HG03135 (cell line): ENCODE results near the gene PTPN14.
A peak's percentile ranks its signal among the peaks of the same experiment; 100 is the strongest.

Experiments used
- ATAC-seq: cut with Tn5 transposase; IDR thresholded peaks from one replicate; pipeline ENCODE4 v1.9.1; 2021; ENCODE audit warnings: mild to moderate bottlenecking, moderate library complexity; ENCODE audit not compliant: unreplicated experiment

PTPN14 gene

DNA sequence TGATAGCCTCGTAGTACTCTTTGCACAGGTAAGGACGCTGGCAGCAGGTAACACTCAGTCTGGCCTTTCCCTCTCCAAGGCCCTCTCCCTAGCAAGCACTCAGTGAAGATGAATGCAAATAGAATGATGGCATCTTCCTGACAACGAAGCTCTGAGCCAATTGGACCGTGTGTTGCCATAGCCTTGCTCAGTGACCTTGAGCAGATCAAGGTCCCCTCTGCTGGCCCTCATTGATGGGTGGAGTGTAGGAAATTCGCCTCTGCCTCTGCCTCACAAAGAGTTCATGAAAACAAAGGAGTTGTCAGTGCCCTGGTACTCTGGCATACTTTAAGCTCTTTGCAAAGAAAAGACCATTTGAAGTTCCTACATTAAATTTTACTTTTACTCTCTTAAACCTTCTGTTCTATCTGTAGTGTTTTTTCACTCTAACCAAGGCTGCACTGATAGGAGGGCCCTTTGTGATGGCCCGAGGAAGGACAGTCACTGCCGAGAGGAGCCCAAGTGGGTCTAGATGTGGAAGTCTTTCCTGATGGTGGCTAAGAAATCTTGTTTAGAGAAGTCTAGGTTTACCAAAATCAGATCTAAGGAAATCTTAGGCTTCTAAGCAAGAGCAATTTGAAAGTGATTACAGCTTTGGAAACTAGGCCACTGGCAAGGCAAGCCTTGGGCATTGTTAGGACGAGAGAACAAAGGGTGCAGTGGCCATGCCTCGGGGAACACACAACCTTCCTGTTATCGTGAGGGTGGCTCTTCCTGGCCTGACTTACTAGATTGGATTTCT lies 232.3 kb downstream of the PTPN14 start:
- ATAC-seq: no peak

DNA sequence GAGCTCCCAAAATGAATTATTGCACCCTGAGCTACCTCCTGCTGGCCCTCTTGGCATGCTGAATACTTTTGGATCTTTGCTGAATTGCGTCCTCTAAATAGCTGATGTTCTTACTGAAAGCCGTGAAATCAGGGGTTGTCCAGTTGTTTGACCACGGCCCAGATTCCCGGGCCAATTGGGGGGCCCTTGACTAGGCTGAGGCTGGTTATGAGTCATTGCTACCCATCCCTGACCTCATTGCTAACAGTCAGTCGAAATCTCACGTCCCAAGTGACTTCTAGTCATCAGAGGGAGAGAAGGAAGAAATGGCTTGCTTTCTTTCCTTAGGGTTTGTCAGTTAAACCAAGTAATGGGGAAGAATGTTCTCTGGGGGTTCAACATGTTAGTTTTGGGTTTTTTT lies 233.0 kb downstream of the PTPN14 start:
- no peak for ATAC-seq

DNA sequence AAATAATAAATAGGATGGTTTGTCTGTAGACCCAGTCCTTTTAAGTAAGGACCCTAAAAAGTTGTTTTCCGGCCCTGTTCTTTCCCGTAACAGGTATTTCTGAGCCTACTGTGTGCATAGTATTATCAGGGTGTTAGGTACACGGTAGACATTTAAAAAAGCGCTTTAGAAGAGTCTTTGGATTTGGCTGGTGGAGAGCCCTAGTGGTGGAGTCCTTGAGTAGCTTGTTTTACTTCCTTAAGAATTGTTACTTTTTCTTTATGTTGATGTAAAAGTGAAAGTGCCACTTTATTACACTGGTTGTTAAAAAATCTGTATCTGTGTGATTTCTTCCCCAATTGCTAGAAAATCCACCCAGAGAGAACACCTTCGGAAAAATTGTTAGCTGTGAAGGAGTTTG lies 233.7 kb downstream of the PTPN14 start:
- ATAC-seq: no peak

DNA sequence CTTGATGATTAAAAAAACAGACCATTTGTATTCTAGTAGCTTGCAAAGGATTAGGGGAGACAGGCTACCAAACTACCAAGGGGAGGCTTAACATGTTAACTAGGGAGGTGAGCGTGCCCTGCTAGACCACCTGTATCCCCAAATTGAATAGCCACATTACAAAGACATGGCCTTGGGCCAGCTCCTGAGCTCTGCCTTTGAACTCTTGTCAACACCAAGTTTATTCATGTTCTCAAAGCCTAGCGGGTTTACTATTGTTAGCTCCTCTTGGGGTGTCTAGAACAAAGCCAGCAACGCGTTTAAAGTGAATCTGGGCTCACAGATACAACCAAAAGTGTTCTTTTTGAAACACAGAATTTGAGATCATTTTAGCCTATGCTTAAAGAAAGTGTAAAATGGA lies 234.1 kb downstream of the PTPN14 start:
- ATAC-seq: no peak

DNA sequence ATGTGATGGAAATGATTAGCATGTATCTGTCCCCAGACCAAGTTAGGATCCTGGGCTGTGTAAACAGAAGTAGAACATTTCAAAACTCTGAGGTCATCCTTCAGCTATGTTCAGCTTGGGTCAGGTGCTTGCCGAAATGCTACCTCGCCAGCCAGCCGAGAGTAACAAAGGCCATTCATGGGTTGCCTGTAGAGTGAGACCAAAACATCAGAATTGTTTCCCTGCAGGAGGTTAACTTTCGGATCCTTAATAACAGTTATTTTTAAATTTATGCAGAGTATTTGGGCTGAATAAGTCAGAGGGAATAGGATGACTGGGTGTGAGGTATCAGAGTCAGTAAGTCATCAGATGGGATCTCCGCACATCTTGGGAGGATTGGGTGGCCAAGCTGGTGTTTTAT lies 234.8 kb downstream of the PTPN14 start:
- no peak for ATAC-seq

DNA sequence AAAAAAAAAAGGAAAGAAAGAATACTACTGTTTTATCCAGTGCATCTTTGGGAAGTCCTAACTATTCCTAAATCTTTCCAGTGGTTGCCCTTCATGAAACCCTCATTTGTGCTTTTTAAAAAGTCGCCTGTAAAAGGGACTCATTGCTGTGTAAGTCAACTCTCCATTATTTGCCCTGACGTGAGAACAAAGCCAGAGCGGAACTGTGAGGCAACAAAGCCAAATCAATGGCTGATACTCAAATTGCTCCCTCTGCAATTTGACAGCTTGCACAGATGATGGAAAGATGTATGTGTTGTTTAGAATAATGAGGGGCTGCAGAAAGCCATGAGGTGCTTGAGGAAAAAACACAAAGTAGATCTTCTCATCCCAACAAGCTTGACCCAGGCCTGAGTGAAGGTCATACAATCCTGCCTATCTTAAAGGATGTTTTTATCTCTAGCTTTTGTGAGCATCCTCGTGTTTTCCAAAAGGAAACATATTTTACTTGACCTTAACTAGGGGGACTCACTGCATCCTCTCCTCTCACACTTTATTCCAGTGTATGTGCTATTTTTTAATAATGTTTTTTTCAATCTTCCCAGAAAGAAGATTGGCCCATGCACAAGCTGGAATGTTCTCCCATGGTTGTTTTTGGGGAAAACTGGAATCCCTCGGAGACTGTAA lies 237.1 kb downstream of the PTPN14 start:
- ATAC-seq: no peak

DNA sequence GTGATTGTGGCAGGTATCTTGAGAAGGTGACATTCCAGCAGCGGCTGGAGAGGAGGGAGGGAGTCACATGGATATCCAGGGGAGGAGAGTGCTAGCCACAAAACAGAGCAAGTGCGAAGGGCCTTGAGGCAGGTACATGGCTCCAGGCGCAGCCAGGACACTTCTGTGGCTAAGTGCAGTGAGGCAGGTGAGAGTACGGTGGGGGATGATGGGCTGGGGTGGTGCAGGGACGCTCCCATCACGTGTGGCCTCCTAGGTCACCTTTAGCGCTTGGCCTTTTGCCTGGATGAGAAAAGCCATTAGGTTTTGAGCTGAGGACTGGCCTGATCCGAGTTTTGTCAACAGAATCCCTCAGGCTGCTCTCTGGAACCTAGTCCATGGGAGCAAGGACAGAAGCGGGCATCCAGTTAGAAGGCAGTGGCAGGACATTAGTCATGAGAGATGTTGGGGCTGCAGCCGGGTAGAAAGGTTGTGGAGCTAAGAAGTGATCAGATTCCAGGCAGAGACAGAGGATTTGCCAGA lies 238.8 kb downstream of the PTPN14 start:
- ATAC-seq: no peak

DNA sequence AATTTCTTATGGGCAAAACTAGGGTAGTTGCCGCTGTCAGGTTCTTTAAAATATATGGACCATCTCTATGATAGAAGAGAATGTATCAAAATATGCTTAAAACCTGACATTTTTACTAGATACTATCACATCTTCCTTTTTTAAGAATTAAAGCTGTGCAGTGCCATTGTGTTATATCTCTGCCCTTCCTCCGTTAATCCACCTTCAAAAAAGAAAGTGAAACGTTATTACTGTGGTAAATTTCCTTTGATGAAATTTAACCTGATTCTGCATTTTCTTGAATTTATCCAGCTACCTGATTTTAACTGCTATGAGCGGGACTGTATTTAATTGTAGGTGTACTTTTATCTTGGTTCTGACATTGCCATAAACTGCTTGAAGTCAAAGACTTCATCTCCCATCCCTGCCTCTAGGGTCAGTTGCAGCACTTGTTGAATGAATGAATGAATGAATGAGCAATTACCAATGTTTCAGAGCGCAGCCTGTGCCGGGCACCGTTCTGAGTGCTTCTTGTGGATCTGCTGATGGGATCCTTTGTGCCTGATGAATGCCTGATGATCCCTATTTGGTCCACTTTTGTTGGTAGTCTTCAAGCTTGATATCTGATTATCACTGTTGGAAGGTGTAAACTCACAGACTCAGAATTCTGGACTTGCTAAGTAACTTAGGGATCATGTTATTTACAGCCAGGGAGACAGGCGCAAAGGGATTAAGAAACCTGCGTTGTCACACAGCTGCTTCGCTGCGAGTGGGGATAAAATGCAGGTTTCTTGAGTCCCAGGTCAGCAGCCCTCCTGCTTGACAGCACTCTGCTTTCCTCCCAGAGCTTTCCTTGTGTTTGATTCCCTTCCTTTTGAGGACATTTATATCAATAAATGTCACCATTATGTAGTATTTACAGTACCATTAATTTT lies 240.4 kb downstream of the PTPN14 start:
- no peak for ATAC-seq

DNA sequence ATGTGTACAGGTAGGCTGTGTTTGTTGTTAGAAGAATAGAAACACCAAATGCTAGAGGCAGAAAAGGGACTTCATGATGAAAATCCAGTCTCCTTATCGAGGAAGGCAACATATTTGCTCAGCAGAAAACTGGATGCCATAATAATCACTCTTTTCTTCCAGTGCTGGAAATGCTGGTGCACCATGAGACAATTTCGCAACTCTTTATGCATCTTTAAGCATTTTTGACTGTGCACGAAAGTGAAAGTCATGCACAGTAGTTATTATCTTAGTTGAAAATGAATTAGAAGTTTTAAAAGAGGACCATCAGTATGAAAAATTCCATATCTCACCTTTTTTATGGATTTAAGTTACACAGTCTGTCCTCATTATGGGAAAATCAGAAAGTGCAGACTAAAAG lies 241.4 kb downstream of the PTPN14 start:
- ATAC-seq: peak; percentile 50

DNA sequence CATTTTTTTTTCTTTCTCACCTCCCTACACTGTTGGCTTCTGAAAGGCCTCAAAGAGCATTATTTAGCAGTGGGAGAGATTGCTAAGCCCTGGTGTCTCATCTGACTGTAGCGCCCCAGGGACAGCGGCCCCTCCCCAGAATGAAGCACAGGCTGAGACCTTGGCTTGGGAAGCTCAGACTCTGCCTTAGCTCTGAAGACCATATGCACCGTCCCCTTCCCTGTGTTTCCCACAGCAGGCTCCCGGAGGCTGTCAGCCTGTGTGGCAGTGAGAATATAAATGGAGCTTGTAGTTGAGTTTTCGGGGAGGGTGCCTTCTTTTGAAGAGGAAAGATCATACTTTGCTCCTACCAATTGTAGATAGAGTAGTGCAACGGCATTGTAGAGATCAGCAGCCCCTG lies 245.1 kb downstream of the PTPN14 start:
- ATAC-seq: no peak

DNA sequence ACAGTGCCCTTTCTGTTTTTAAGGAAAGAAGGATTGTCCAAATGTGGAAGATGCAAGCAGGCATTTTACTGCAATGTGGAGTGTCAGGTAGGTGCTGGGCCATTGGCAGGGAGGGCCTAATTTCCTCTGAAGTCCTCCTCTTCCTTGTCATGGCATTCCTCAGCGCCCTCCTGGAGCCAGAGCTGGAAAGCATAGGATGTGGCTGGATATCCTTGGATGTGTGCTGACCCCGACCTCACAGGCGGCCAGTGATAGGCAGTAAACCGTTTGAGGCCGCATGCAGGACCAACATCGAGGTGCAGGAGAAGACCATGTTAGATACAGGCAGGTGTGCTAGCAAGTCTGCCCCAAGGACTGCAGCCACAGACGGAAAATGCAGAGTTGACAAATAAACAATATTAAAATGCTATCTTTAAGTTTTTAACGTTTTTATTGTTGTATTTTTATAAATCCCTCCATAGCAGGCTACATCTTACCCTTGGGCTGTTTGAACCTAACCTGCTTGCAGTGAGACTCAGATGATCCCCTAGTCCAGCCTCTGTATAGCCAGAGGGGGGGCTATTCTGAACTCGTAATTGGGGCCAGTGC lies 246.1 kb downstream of the PTPN14 start:
- ATAC-seq: no peak

DNA sequence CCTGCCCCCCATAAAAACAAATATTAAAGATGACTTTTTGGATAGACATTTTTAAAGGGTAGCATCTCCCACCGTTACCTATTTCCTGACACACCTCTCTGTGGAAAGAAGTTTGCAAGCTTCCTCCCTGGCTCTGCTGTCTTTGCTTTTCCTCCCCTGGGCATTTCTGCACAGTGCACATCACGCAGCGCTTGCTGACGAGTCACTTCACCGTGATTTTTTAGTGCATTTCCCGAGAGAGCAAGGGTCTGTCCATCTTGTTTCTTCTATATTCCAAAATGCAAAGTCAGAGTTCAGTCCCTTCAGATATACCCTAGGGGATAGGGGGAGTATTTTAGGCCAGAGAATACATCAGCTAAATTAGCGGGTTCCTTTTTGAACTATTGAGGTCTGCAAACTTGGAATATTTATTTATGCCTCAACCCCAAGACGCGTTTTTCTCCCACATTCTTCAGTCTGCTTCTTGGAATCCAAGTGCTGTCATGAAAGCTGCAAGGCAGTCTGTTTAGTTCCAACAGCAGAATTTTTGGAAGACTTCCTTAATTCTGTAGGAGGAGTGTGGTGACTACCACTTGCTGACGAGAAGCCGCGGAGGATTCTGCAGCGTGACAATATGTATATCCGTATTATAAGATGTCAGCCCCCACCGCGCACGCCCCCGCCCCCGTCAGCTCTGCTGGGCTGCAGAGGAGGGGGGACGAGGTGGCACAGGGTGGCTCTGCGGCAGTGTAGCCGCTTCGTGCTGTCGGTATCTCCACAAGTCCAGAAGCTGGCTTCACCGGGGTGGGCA lies 248.1 kb downstream of the PTPN14 start:
- no peak for ATAC-seq

DNA sequence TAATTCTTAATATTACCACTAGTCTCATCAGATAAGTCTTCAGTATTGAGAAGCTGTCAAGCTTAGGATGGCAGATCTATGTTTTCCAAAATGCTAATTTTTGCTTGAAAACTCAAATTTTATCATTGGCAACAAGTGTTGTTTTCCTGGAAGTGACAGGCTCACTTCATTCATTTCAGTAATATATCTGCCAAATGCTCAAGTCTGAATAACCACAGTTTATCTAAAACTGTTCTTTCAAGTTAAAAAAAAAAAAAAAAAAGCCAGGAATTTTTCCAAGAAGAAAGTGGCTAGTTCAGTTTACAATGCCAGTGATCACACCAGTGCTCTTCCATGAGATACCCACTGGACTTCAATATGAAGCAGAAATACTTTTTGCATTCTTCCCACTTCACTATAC lies 249.9 kb downstream of the PTPN14 start:
- no peak for ATAC-seq

DNA sequence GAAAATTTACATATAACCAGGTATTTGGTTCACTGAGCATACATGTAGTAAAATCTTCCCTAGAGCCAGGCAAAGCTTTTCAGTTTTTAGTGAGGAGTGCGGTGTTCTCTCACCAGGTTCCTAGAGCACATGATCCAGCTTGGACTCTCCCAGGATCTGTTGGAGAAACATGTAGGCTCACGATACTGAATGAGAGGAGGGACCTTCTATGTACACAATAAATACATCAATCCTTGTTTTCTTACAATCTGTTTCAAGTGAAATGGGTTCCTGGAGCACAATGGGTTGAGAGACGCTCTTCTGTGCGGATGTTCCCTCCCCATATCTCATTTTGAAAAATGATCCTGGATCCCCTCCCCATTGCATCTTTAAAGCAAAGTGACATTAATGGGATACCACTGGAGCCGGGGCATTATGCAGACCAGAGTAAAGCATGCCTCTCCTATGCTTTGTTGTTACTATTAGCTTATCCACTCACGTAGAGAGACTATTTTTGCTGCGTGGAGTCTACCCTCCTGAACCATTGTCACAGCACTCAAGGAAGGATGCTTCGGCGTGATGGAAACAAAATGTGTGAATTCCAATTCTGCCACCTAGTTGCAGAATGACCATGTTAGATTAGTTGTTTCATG lies 251.1 kb downstream of the PTPN14 start:
- no peak for ATAC-seq
